ENCODE measurements around the gene SAE1. TPM values are rescaled to one million over a fixed set of nuclear protein-coding genes. Genes with fewer than 3 reads are reported as not detected.

SAE1 gene
- total RNA-seq, 3 donors from 2014 or later: 44.6 to 61.4 (median 55.7) TPM

- peak overlapping the region in 2 of 3 donors; percentile 3 to 42 for H3K4me3 ChIP-seq
- no peaks in the 10 kb centered on the region for H3K36me3 ChIP-seq
- no peaks in the 10 kb centered on the region for H3K27me3 ChIP-seq
- no peaks in the 10 kb centered on the region for H3K9me3 ChIP-seq
- TF ChIP-seq POLR2A (IDR thresholded peaks at IDR 0.05) (no peak), POLR2AphosphoS5 (IDR thresholded peaks at IDR 0.05) (no peak), CTCF (IDR thresholded peaks at IDR 0.05) (no peak)
- peak overlapping the region; percentile 96 to 98 for H3K27ac ChIP-seq
- DNase-seq (ENCODE audit: low spot score in 2 of 2): peak in 1 of 2 donors; percentile 53
- intact Hi-C loops (cut with DNase I; ENCODE audit: low total_unique reads): no loop called here
- peaks cover 6 to 37% of the 10 kb centered on the region in 2 donors for H3K4me1 ChIP-seq
These were observed 35.0 kb upstream of the SAE1 start for GRCh38 chr19:47095476-47096099.

GRCh38 chr19:47096100-47096704 is 34.4 kb upstream of the SAE1 start:
- intact Hi-C loops (cut with DNase I; ENCODE audit: low total_unique reads): no loop called here
- no peaks in the 10 kb centered on the region for H3K9me3 ChIP-seq
- H3K27me3 ChIP-seq: no peaks in the 10 kb centered on the region
- peaks cover 6 to 37% of the 10 kb centered on the region in 2 donors for H3K4me1 ChIP-seq
- TF ChIP-seq POLR2A (IDR thresholded peaks at IDR 0.05) (peak; percentile 23), CTCF (IDR thresholded peaks at IDR 0.05) (no peak), POLR2AphosphoS5 (IDR thresholded peaks at IDR 0.05) (peak; percentile 13 to 76 (median 24))
- peak overlapping the region; percentile 96 to 98 for H3K27ac ChIP-seq
- no peaks in the 10 kb centered on the region for H3K36me3 ChIP-seq
- DNase-seq (ENCODE audit: low spot score in 2 of 2): peak; percentile 95 to 98
- peak overlapping the region in 2 of 3 donors; percentile 3 to 42 for H3K4me3 ChIP-seq

- Histone ChIP-seq H3K4me3 (peak overlapping the region in 1 of 3 donors; percentile 55), H3K27ac (peak overlapping the region; percentile 96 to 98), H3K36me3 (no peaks in the 10 kb centered on the region), H3K27me3 (no peaks in the 10 kb centered on the region), H3K4me1 (peaks cover 6 to 37% of the 10 kb centered on the region in 2 donors), H3K9me3 (no peaks in the 10 kb centered on the region)
- TF ChIP-seq POLR2AphosphoS5 (IDR thresholded peaks at IDR 0.05) (no peak), POLR2A (IDR thresholded peaks at IDR 0.05) (no peak), CTCF (IDR thresholded peaks at IDR 0.05) (no peak)
- peak in 1 of 2 donors; percentile 58 for DNase-seq (ENCODE audit: low spot score in 2 of 2)
- intact Hi-C loops (cut with DNase I; ENCODE audit: low total_unique reads): no loop called here
These were observed 33.9 kb upstream of the SAE1 start for GRCh38 chr19:47096721-47097120.

- no peaks in the 10 kb centered on the region for H3K27me3 ChIP-seq
- intact Hi-C loops (cut with DNase I; ENCODE audit: low total_unique reads): no loop called here
- H3K27ac ChIP-seq: peak overlapping the region; percentile 96 to 98
- no peak for TF ChIP-seq POLR2AphosphoS5 (IDR thresholded peaks at IDR 0.05)
- no peak for TF ChIP-seq POLR2A (IDR thresholded peaks at IDR 0.05)
- no peak for TF ChIP-seq CTCF (IDR thresholded peaks at IDR 0.05)
- no peaks in the 10 kb centered on the region for H3K9me3 ChIP-seq
- H3K4me1 ChIP-seq: peaks cover 6 to 37% of the 10 kb centered on the region in 2 donors
- DNase-seq (ENCODE audit: low spot score in 2 of 2): peak in 1 of 2 donors; percentile 52
- peak overlapping the region; percentile 12 to 55 (median 34) for H3K4me3 ChIP-seq
- H3K36me3 ChIP-seq: no peaks in the 10 kb centered on the region
These were observed 33.0 kb upstream of the SAE1 start for GRCh38 chr19:47097396-47098201.

All from breast epithelium (tissue), 4 donors.